GM23338 (cell line): ENCODE results near the gene ISG20. TPM values are rescaled to one million over a fixed set of nuclear protein-coding genes. Genes with fewer than 3 reads are reported as not detected.

ENCODE experiments used
- ATAC-seq: fragments of 200-7000 bp; cut with Tn5 transposase; 3 replicates; pipeline ENCODE4 v1.9.1; 2020
- DNase-seq: peaks from one replicate; pipeline ENCODE4 v3.0.0-alpha.2; 2015; ENCODE audit warnings: low spot score
- H2AFZ ChIP-seq: fragments of 200-600 bp; sonication (generic); 2 replicates; pipeline ENCODE4 v1.8.0; 2016; ENCODE audit warnings: antibody characterized with exemption, mild to moderate bottlenecking, moderate library complexity
- H3F3A ChIP-seq: fragments of 200-600 bp; sonication (generic); replicated peaks from 2 replicates; pipeline ENCODE4 v1.8.0; 2017; ENCODE audit warnings: antibody characterized with exemption, mixed run types, low read depth
- H3K27ac ChIP-seq: fragments of 200-600 bp; sonication (generic); 2 replicates; pipeline ENCODE4 v1.6.1; 2016; ENCODE audit warnings: low read depth
- H3K27me3 ChIP-seq: fragments of 200-600 bp; sonication (generic); 2 replicates; pipeline ENCODE4 v1.8.0; 2016; ENCODE audit warnings: mild to moderate bottlenecking, mixed run types, moderate library complexity; ENCODE audit not compliant: insufficient read depth
- H3K36me3 ChIP-seq: fragments of 200-600 bp; sonication (generic); 2 replicates; pipeline ENCODE4 v1.8.0; 2016; ENCODE audit warnings: mild to moderate bottlenecking; ENCODE audit not compliant: insufficient read depth
- H3K4me1 ChIP-seq: fragments of 200-600 bp; sonication (generic); 2 replicates; pipeline ENCODE4 v1.8.0; 2016; ENCODE audit warnings: mild to moderate bottlenecking, moderate library complexity; ENCODE audit not compliant: insufficient read depth
- H3K4me2 ChIP-seq: fragments of 200-600 bp; sonication (generic); 2 replicates; pipeline ENCODE4 v1.7.1; 2017; ENCODE audit warnings: mixed run types
- H3K4me3 ChIP-seq: fragments of 200-600 bp; sonication (generic); 2 replicates; pipeline ENCODE4 v1.6.1; 2016; ENCODE audit warnings: mixed run types
- H3K79me2 ChIP-seq: fragments of 200-600 bp; sonication (generic); replicated peaks from 2 replicates; pipeline ENCODE4 v1.8.0; 2017; ENCODE audit warnings: mild to moderate bottlenecking; ENCODE audit not compliant: insufficient read depth
- H3K9me2 ChIP-seq: fragments of 200-600 bp; sonication (generic); 2 replicates; pipeline ENCODE4 v1.8.0; 2017; ENCODE audit not compliant: insufficient read depth
- H4K20me1 ChIP-seq: fragments of 200-600 bp; sonication (generic); replicated peaks from 2 replicates; pipeline ENCODE4 v1.8.0; 2017; ENCODE audit warnings: mild to moderate bottlenecking; ENCODE audit not compliant: insufficient read depth
- H3K27ac Mint-ChIP-seq: 2 replicates; pipeline ENCODE4 v1.8.0; 2020; ENCODE audit warnings: inconsistent platforms, mild to moderate bottlenecking, moderate library complexity, mixed read lengths
- H3K27me3 Mint-ChIP-seq: 3 replicates; pipeline ENCODE4 v1.8.0; 2022; ENCODE audit warnings: low read depth, mild to moderate bottlenecking, moderate library complexity, mixed read lengths, inconsistent platforms; ENCODE audit not compliant: insufficient read depth, poor library complexity
- H3K36me3 Mint-ChIP-seq: 3 replicates; pipeline ENCODE4 v1.8.0; 2021; ENCODE audit warnings: low read depth, mild to moderate bottlenecking, inconsistent platforms, moderate library complexity, mixed read lengths
- H3K4me1 Mint-ChIP-seq: 3 replicates; pipeline ENCODE4 v1.8.0; 2020; ENCODE audit warnings: mild to moderate bottlenecking, inconsistent platforms, mixed read lengths
- H3K4me3 Mint-ChIP-seq: 3 replicates; pipeline ENCODE4 v1.8.0; 2021; ENCODE audit warnings: moderate library complexity, mild to moderate bottlenecking, inconsistent platforms, mixed read lengths
- H3K9me3 Mint-ChIP-seq: 3 replicates; pipeline ENCODE4 v1.8.0; 2020; ENCODE audit warnings: moderate library complexity, mild to moderate bottlenecking, inconsistent platforms, mixed read lengths
- ETS1 ChIP-seq: IDR thresholded peaks from 2 replicates; pipeline ENCODE4 v1.6.1; 2016; ENCODE audit warnings: antibody characterized with exemption
- EZH2phosphoT487 ChIP-seq: fragments of 200-600 bp; sonication (generic); IDR thresholded peaks from one replicate; pipeline ENCODE4 v1.8.1; 2018; ENCODE audit warnings: antibody characterized with exemption; ENCODE audit not compliant: unreplicated experiment
- JUNB ChIP-seq: IDR thresholded peaks from one replicate; pipeline ENCODE4 v1.6.1; 2016; ENCODE audit warnings: antibody characterized with exemption; ENCODE audit not compliant: unreplicated experiment
- NANOG ChIP-seq: IDR thresholded peaks from 2 replicates; pipeline ENCODE4 v1.6.1; 2016; ENCODE audit warnings: antibody characterized with exemption, borderline replicate concordance
- ZNF114 ChIP-seq: fragments of 250-450 bp; sonication (Bioruptor Pico); IDR thresholded peaks from 2 replicates; pipeline ENCODE4 v1.5.0; 2020; ENCODE audit warnings: mild to moderate bottlenecking, moderate library complexity
- polyA plus RNA-seq: library from polyadenylated mRNA; unstranded; fragments of >200 nt; fragmentation: Nextera tagmentation; extraction: Ambion mirVana; gene quantifications from 2 replicates; pipeline ENCODE4 v1.2.1, GENCODE V29; 2016
- total RNA-seq: library from RNA; depleted of rRNA; stranded (reverse); fragments of >200 nt; shearing (Covaris generic); gene quantifications from 2 replicates; pipeline ENCODE4 v1.2.3, GENCODE V29; 2014
- TF ChIP-seq, protein P1 (sequence below): IDR thresholded peaks from one replicate; pipeline ENCODE4 v1.6.1; 2018; ENCODE audit warnings: antibody characterized with exemption; ENCODE audit not compliant: unreplicated experiment
- TF ChIP-seq, protein P2 (sequence below), 2 experiments: fragments of 200-600 bp in 1 of 2; sonication (generic) in 1 of 2; conservative IDR thresholded peaks; 2 replicates each; pipeline versions ENCODE4 v1.5.1 to v1.6.1; 2016 to 2017; ENCODE audit warnings: antibody characterized with exemption in 2 of 2, low read depth in 2 of 2, mild to moderate bottlenecking in 2 of 2, moderate library complexity in 1 of 2

Gene ISG20
- total and polyA plus RNA-seq, 2 experiments from 2014 or later = 3.2 to 3.7 TPM

DNA sequence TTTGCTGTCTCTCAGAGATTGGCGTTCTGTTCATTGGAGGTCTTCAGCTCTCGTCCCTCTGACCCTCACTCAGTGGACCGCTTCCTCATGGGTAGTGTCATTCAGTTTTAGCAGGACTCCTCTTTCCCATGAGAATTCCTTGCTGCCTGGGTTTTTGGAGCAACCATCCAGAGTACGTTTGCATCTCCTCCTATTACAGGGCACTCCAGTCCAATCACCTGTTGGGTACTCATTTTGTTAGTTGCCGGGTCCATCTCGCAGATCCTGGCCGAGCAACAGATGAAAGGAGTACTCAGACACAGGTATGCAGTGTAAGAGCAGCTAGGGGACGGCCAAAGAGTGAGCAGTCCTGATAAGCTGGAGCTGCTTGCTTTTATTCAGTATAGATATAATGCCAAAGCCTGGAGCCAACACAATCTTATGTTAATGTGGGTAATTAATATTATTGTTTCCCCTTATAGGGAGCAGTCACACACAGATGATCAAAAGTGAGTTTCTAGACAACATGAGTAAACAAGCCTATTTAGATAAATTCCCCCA, 49.6 kb downstream of the ISG20 start:
- H3K27me3 Mint-ChIP-seq = peaks cover 8% of the 10 kb centered on the region
- no peak for DNase-seq

GRCh38 chr15:88690331-88690730, 51.5 kb downstream of the ISG20 start:
- H3K4me1 ChIP-seq = no peaks in the 10 kb centered on the region
- H3K27ac ChIP-seq = no peak overlapping the region
- no peaks in the 10 kb centered on the region for H3K27me3 ChIP-seq
- peaks cover 8% of the 10 kb centered on the region for H3K27me3 Mint-ChIP-seq
- H3K4me3 ChIP-seq = no peak overlapping the region
- no peaks in the 10 kb centered on the region for H3K4me1 Mint-ChIP-seq
- H4K20me1 ChIP-seq = no peaks in the 10 kb centered on the region
- H3K9me2 ChIP-seq = 0 out of 2 replicates have a peak, but pooled peaks cover 8% of the 10 kb centered on the region
- no peak overlapping the region for H2AFZ ChIP-seq
- H3K36me3 Mint-ChIP-seq = no peaks in the 10 kb centered on the region
- no peaks in the 10 kb centered on the region for H3K79me2 ChIP-seq
- no peak overlapping the region for H3K27ac Mint-ChIP-seq
- no peaks in the 10 kb centered on the region for H3K36me3 ChIP-seq
- no peak overlapping the region for H3K4me3 Mint-ChIP-seq
- H3K4me2 ChIP-seq = no peak overlapping the region
- H3K9me3 Mint-ChIP-seq = peaks cover 16% of the 10 kb centered on the region
- DNase-seq (no peak), ATAC-seq (no peak)
- no peaks in the 10 kb centered on the region for H3F3A ChIP-seq
- TF ChIP-seq JUNB (no peak), ETS1 (no peak), ZNF114 (CRISPR knock-in tag) (no peak), EZH2phosphoT487 (no peak)
- TF ChIP-seq, protein P1, sequence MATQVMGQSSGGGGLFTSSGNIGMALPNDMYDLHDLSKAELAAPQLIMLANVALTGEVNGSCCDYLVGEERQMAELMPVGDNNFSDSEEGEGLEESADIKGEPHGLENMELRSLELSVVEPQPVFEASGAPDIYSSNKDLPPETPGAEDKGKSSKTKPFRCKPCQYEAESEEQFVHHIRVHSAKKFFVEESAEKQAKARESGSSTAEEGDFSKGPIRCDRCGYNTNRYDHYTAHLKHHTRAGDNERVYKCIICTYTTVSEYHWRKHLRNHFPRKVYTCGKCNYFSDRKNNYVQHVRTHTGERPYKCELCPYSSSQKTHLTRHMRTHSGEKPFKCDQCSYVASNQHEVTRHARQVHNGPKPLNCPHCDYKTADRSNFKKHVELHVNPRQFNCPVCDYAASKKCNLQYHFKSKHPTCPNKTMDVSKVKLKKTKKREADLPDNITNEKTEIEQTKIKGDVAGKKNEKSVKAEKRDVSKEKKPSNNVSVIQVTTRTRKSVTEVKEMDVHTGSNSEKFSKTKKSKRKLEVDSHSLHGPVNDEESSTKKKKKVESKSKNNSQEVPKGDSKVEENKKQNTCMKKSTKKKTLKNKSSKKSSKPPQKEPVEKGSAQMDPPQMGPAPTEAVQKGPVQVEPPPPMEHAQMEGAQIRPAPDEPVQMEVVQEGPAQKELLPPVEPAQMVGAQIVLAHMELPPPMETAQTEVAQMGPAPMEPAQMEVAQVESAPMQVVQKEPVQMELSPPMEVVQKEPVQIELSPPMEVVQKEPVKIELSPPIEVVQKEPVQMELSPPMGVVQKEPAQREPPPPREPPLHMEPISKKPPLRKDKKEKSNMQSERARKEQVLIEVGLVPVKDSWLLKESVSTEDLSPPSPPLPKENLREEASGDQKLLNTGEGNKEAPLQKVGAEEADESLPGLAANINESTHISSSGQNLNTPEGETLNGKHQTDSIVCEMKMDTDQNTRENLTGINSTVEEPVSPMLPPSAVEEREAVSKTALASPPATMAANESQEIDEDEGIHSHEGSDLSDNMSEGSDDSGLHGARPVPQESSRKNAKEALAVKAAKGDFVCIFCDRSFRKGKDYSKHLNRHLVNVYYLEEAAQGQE = no peak
- TF ChIP-seq, protein P2, sequence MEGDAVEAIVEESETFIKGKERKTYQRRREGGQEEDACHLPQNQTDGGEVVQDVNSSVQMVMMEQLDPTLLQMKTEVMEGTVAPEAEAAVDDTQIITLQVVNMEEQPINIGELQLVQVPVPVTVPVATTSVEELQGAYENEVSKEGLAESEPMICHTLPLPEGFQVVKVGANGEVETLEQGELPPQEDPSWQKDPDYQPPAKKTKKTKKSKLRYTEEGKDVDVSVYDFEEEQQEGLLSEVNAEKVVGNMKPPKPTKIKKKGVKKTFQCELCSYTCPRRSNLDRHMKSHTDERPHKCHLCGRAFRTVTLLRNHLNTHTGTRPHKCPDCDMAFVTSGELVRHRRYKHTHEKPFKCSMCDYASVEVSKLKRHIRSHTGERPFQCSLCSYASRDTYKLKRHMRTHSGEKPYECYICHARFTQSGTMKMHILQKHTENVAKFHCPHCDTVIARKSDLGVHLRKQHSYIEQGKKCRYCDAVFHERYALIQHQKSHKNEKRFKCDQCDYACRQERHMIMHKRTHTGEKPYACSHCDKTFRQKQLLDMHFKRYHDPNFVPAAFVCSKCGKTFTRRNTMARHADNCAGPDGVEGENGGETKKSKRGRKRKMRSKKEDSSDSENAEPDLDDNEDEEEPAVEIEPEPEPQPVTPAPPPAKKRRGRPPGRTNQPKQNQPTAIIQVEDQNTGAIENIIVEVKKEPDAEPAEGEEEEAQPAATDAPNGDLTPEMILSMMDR (conservative IDR thresholded peaks at IDR 0.05; ENCODE audit: low read depth in 2 of 2) = no peak

More for the DNA sequence above, 49.6 kb downstream of the ISG20 start:
- peaks cover 16% of the 10 kb centered on the region for H3K9me3 Mint-ChIP-seq
- H2AFZ ChIP-seq = no peak overlapping the region
- no peaks in the 10 kb centered on the region for H3K79me2 ChIP-seq
- H3K36me3 ChIP-seq = no peaks in the 10 kb centered on the region
- H3F3A ChIP-seq = no peaks in the 10 kb centered on the region
- TF ChIP-seq, protein P1 = no peak
- TF ChIP-seq NANOG = no peak
- ATAC-seq = no peak
- no peaks in the 10 kb centered on the region for H3K4me1 ChIP-seq
- H3K4me3 ChIP-seq = no peak overlapping the region
- no peak overlapping the region for H3K27ac Mint-ChIP-seq
- 0 out of 2 replicates have a peak, but pooled peaks cover 8% of the 10 kb centered on the region for H3K9me2 ChIP-seq
- H3K27ac ChIP-seq = no peak overlapping the region
- no peaks in the 10 kb centered on the region for H4K20me1 ChIP-seq
- H3K4me3 Mint-ChIP-seq = no peak overlapping the region
- no peaks in the 10 kb centered on the region for H3K27me3 ChIP-seq
- no peak overlapping the region for H3K4me2 ChIP-seq
- no peaks in the 10 kb centered on the region for H3K4me1 Mint-ChIP-seq
- H3K36me3 Mint-ChIP-seq = no peaks in the 10 kb centered on the region
